A673 (cell line): ENCODE data around the gene LARGE1.

Experiments
- EZH2 ChIP-seq: fragments of 200-600 bp; sonication (generic); IDR thresholded peaks from 2 replicates; pipeline ENCODE4 v1.6.1; 2017; ENCODE audit warnings: borderline replicate concordance, low read depth, mild to moderate bottlenecking, mixed read lengths, antibody characterized with exemption, low read length; ENCODE audit not compliant: poor library complexity, severe bottlenecking
- TF ChIP-seq, protein P1 (sequence below): fragments of 300-800, 200-600 bp; sonication (generic); conservative IDR thresholded peaks from 2 replicates; pipeline ENCODE4 v1.5.1; 2017; ENCODE audit warnings: low read depth, mild to moderate bottlenecking, antibody characterized with exemption, low read length, moderate library complexity, mixed read lengths

DNA sequence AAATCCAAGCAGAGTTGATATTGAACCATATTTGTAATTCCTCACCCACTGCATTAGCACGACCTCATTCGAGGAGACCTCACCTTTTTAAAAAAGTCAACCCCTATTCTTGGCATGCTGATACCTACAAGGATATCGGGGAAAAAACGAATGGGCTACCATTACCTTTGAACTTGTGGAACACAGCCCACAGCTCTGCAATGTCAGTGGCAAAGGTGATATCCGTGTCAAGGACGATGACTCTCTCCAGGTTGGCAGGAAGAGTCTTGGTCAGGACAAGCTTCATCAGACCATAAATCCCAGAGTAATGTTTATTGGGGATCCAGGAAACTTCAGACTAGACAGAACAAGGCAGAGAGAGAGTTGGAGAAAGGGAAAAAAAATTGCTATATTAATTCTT lies 355.6 kb downstream of the LARGE1 start:
- TF ChIP-seq, protein P1, sequence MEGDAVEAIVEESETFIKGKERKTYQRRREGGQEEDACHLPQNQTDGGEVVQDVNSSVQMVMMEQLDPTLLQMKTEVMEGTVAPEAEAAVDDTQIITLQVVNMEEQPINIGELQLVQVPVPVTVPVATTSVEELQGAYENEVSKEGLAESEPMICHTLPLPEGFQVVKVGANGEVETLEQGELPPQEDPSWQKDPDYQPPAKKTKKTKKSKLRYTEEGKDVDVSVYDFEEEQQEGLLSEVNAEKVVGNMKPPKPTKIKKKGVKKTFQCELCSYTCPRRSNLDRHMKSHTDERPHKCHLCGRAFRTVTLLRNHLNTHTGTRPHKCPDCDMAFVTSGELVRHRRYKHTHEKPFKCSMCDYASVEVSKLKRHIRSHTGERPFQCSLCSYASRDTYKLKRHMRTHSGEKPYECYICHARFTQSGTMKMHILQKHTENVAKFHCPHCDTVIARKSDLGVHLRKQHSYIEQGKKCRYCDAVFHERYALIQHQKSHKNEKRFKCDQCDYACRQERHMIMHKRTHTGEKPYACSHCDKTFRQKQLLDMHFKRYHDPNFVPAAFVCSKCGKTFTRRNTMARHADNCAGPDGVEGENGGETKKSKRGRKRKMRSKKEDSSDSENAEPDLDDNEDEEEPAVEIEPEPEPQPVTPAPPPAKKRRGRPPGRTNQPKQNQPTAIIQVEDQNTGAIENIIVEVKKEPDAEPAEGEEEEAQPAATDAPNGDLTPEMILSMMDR = no peak
- TF ChIP-seq EZH2 = no peak
